WTC11 (cell line): ENCODE results near the gene HTRA1. TPM values are rescaled to one million over a fixed set of nuclear protein-coding genes. Genes with fewer than 3 reads are reported as not detected.

Experiments
- ATAC-seq: fragments of 200-7000 bp; cut with Tn5 transposase; 2 replicates; pipeline ENCODE4 v1.10.0; 2021; ENCODE audit warnings: mild to moderate bottlenecking, moderate library complexity
- CTCF ChIA-PET: fragments of 300-600 bp; sonication (Branson Sonifier 250); formaldehyde crosslinking; loops from one replicate; lab custom pipeline; 2021; ENCODE audit warnings: antibody characterized with exemption; lab: Charles Lee
- POLR2A ChIA-PET: fragments of 350-600 bp; sonication (Branson Sonifier 250); formaldehyde crosslinking; loops from one replicate; lab custom pipeline; 2021; ENCODE audit warnings: antibody characterized with exemption; lab: Charles Lee
- DNase-seq: peaks from one replicate; pipeline ENCODE4 v3.0.0; 2021; ENCODE audit warnings: low spot score
- H3K27ac Mint-ChIP-seq: 2 replicates; pipeline ENCODE4 v1.8.0; 2021; ENCODE audit warnings: mixed read lengths
- H3K27me3 Mint-ChIP-seq: 2 replicates; pipeline ENCODE4 v1.8.0; 2021; ENCODE audit warnings: low read depth, mild to moderate bottlenecking, moderate library complexity, mixed read lengths
- H3K36me3 Mint-ChIP-seq: 2 replicates; pipeline ENCODE4 v1.8.0; 2021; ENCODE audit warnings: mixed read lengths
- H3K4me1 Mint-ChIP-seq: 2 replicates; pipeline ENCODE4 v1.8.0; 2022; ENCODE audit warnings: mixed read lengths
- H3K4me3 Mint-ChIP-seq: 2 replicates; pipeline ENCODE4 v1.8.0; 2021; ENCODE audit warnings: mild to moderate bottlenecking, moderate library complexity, mixed read lengths
- H3K9me3 Mint-ChIP-seq: 2 replicates; pipeline ENCODE4 v1.8.0; 2021; ENCODE audit warnings: mixed read lengths
- ATF3 ChIP-seq: sonication (generic); formaldehyde crosslinking; conservative IDR thresholded peaks from 2 replicates; pipeline ENCODE4 v1.8.1; 2022; ENCODE audit warnings: mild to moderate bottlenecking, missing genetic modification reagents
- CREB1 ChIP-seq: sonication (generic); formaldehyde crosslinking; IDR thresholded peaks from 2 replicates; pipeline ENCODE4 v1.8.0; 2023; ENCODE audit warnings: mild to moderate bottlenecking, missing genetic modification reagents
- E2F5 ChIP-seq: sonication (generic); formaldehyde crosslinking; IDR thresholded peaks from 2 replicates; pipeline ENCODE4 v1.8.1; 2022; ENCODE audit warnings: mild to moderate bottlenecking, moderate library complexity, missing genetic modification reagents
- ETV6 ChIP-seq: sonication (generic); formaldehyde crosslinking; IDR thresholded peaks from 2 replicates; pipeline ENCODE4 v1.8.1; 2022; ENCODE audit warnings: mild to moderate bottlenecking, missing genetic modification reagents
- FOXK1 ChIP-seq: sonication (generic); formaldehyde crosslinking; IDR thresholded peaks from 2 replicates; pipeline ENCODE4 v1.8.0; 2022; ENCODE audit warnings: mild to moderate bottlenecking, moderate library complexity, missing genetic modification reagents
- GABPB1 ChIP-seq: sonication (generic); formaldehyde crosslinking; IDR thresholded peaks from 2 replicates; pipeline ENCODE4 v1.8.1; 2023; ENCODE audit warnings: mild to moderate bottlenecking, missing genetic modification reagents
- GTF2I ChIP-seq: fragments of 250-450 bp; sonication (Bioruptor Pico); conservative IDR thresholded peaks from 2 replicates; pipeline ENCODE4 v1.4.0; 2021; ENCODE audit warnings: mild to moderate bottlenecking
- HMGA2 ChIP-seq: fragments of 250-450 bp; sonication (Bioruptor Pico); IDR thresholded peaks from 2 replicates; pipeline ENCODE4 v1.4.0; 2021; ENCODE audit warnings: mild to moderate bottlenecking, moderate library complexity
- IRF1 ChIP-seq: sonication (generic); formaldehyde crosslinking; IDR thresholded peaks from 2 replicates; pipeline ENCODE4 v1.8.0; 2023; ENCODE audit warnings: missing genetic modification reagents
- NFYB ChIP-seq: sonication (generic); formaldehyde crosslinking; conservative IDR thresholded peaks from 2 replicates; pipeline ENCODE4 v1.8.0; 2022; ENCODE audit warnings: low read depth, missing genetic modification reagents
- NR3C1 ChIP-seq: sonication (generic); formaldehyde crosslinking; conservative IDR thresholded peaks from 2 replicates; pipeline ENCODE4 v1.8.1; 2023; ENCODE audit warnings: low read depth, mild to moderate bottlenecking, missing genetic modification reagents
- OVOL2 ChIP-seq: fragments of 250-450 bp; sonication (Bioruptor Pico); IDR thresholded peaks from 2 replicates; pipeline ENCODE4 v1.9.0; 2021; ENCODE audit warnings: mild to moderate bottlenecking, borderline replicate concordance
- SMAD3 ChIP-seq: sonication (generic); formaldehyde crosslinking; IDR thresholded peaks from 2 replicates; pipeline ENCODE4 v1.8.0; 2022; ENCODE audit warnings: missing genetic modification reagents, mild to moderate bottlenecking, borderline replicate concordance
- ZNF232 ChIP-seq: sonication (generic); formaldehyde crosslinking; IDR thresholded peaks from 2 replicates; pipeline ENCODE4 v1.8.0; 2022; ENCODE audit warnings: mild to moderate bottlenecking, missing genetic modification reagents
- ZNF423 ChIP-seq: fragments of 250-450 bp; sonication (Bioruptor Pico); IDR thresholded peaks from 2 replicates; pipeline ENCODE4 v2.1.2; 2022; ENCODE audit warnings: mild to moderate bottlenecking, moderate library complexity
- total RNA-seq: library from RNA; stranded (reverse); gene quantifications from 3 replicates; pipeline ENCODE4 v1.2.3, GENCODE V29; 2021
- TF ChIP-seq, protein P1 (sequence below): fragments of 250-450 bp; sonication (Bioruptor Pico); IDR thresholded peaks from 2 replicates; pipeline ENCODE4 v1.8.0; 2021; ENCODE audit warnings: mild to moderate bottlenecking
- TF ChIP-seq, protein P2 (sequence below): sonication (generic); formaldehyde crosslinking; IDR thresholded peaks from 2 replicates; pipeline ENCODE4 v1.8.1; 2022; ENCODE audit warnings: low read depth, mild to moderate bottlenecking, moderate library complexity, missing genetic modification reagents, borderline replicate concordance
- TF ChIP-seq, protein P3 (sequence below): sonication (generic); formaldehyde crosslinking; IDR thresholded peaks from 2 replicates; pipeline ENCODE4 v1.8.1; 2023; ENCODE audit warnings: mild to moderate bottlenecking, moderate library complexity, missing genetic modification reagents
- TF ChIP-seq, protein P4 (sequence below): sonication (generic); formaldehyde crosslinking; IDR thresholded peaks from 2 replicates; pipeline ENCODE4 v1.8.1; 2023; ENCODE audit warnings: mild to moderate bottlenecking, missing genetic modification reagents
- TF ChIP-seq, protein P5 (sequence below): sonication (generic); formaldehyde crosslinking; IDR thresholded peaks from 2 replicates; pipeline ENCODE4 v1.8.1; 2023; ENCODE audit warnings: mild to moderate bottlenecking, missing genetic modification reagents, moderate library complexity
- TF ChIP-seq, protein P6 (sequence below): sonication (generic); formaldehyde crosslinking; IDR thresholded peaks from 2 replicates; pipeline ENCODE4 v1.8.1; 2023; ENCODE audit warnings: mild to moderate bottlenecking, missing genetic modification reagents, borderline replicate concordance

The HTRA1 gene
- total RNA-seq, 1 experiment from 2014 or later: 18.3 TPM

GRCh38 chr10:122424059-122424458 lies 37.3 kb upstream of the HTRA1 start (continued):
- TF ChIP-seq FOXK1 (CRISPR knock-in tag): no peak
- TF ChIP-seq HMGA2 (CRISPR knock-in tag): no peak
- no peak for TF ChIP-seq IRF1 (CRISPR knock-in tag)
- TF ChIP-seq ZNF423: no peak
- TF ChIP-seq, protein P1, sequence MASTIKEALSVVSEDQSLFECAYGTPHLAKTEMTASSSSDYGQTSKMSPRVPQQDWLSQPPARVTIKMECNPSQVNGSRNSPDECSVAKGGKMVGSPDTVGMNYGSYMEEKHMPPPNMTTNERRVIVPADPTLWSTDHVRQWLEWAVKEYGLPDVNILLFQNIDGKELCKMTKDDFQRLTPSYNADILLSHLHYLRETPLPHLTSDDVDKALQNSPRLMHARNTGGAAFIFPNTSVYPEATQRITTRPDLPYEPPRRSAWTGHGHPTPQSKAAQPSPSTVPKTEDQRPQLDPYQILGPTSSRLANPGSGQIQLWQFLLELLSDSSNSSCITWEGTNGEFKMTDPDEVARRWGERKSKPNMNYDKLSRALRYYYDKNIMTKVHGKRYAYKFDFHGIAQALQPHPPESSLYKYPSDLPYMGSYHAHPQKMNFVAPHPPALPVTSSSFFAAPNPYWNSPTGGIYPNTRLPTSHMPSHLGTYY (CRISPR knock-in tag): no peak
- no peak for TF ChIP-seq GTF2I (CRISPR knock-in tag)
- no peak for TF ChIP-seq ETV6 (CRISPR knock-in tag)
- TF ChIP-seq E2F5 (CRISPR knock-in tag): no peak
- no peak for TF ChIP-seq NR3C1 (CRISPR knock-in tag)
- TF ChIP-seq, protein P2, sequence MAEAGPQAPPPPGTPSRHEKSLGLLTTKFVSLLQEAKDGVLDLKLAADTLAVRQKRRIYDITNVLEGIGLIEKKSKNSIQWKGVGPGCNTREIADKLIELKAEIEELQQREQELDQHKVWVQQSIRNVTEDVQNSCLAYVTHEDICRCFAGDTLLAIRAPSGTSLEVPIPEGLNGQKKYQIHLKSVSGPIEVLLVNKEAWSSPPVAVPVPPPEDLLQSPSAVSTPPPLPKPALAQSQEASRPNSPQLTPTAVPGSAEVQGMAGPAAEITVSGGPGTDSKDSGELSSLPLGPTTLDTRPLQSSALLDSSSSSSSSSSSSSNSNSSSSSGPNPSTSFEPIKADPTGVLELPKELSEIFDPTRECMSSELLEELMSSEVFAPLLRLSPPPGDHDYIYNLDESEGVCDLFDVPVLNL (CRISPR knock-in tag): no peak
- no peak for TF ChIP-seq ATF3 (CRISPR knock-in tag)

DNA sequence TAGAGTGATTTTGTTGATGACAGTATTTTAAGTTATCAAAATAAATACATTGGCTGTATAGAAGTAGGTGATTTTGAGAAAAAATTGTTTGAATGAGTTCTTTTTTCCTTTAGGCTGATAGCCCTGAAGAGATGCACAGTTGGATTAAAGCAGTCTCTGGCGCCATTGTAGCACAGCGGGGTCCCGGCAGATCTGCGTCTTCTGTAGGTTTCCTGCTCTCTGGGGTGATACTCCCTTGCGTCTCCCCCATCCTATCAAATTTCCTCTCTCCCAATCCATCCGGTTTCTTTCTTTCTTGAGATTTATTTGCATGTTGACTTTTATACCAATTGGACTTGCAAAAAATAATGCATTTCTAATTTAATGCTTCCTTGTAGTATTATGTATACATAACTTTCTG lies 34.5 kb upstream of the HTRA1 start:
- ChIA-PET POLR2A (no interaction called here), CTCF (no interaction called here)
- peak; percentile 44; the same call in 1 of the 2 replicates for ATAC-seq
- H3K27me3 Mint-ChIP-seq: no peaks in the 10 kb centered on the region
- no peaks in the 10 kb centered on the region for H3K9me3 Mint-ChIP-seq
- H3K27ac Mint-ChIP-seq: peak overlapping the region; percentile 34; the same call in 1 of the 2 replicates
- peaks cover 26% of the 10 kb centered on the region for H3K36me3 Mint-ChIP-seq
- TF ChIP-seq SMAD3 (CRISPR knock-in tag): no peak
- no peak for TF ChIP-seq NFYB (CRISPR knock-in tag)
- TF ChIP-seq OVOL2 (CRISPR knock-in tag): no peak
- TF ChIP-seq CREB1: no peak
- no peak for TF ChIP-seq GABPB1 (CRISPR knock-in tag)
- no peak for TF ChIP-seq ZNF232 (CRISPR knock-in tag)
- TF ChIP-seq, protein P3, sequence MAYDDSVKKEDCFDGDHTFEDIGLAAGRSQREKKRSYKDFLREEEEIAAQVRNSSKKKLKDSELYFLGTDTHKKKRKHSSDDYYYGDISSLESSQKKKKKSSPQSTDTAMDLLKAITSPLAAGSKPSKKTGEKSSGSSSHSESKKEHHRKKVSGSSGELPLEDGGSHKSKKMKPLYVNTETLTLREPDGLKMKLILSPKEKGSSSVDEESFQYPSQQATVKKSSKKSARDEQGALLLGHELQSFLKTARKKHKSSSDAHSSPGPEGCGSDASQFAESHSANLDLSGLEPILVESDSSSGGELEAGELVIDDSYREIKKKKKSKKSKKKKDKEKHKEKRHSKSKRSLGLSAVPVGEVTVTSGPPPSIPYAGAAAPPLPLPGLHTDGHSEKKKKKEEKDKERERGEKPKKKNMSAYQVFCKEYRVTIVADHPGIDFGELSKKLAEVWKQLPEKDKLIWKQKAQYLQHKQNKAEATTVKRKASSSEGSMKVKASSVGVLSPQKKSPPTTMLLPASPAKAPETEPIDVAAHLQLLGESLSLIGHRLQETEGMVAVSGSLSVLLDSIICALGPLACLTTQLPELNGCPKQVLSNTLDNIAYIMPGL (CRISPR knock-in tag): no peak
- H3K4me3 Mint-ChIP-seq: no peak overlapping the region
- H3K4me1 Mint-ChIP-seq: peaks cover 6% of the 10 kb centered on the region
- no peak for DNase-seq

- H3K27me3 Mint-ChIP-seq: no peaks in the 10 kb centered on the region
- no peak overlapping the region for H3K4me3 Mint-ChIP-seq
- peaks cover 6% of the 10 kb centered on the region for H3K4me1 Mint-ChIP-seq
- TF ChIP-seq IRF1 (CRISPR knock-in tag): no peak
- TF ChIP-seq, protein P4, sequence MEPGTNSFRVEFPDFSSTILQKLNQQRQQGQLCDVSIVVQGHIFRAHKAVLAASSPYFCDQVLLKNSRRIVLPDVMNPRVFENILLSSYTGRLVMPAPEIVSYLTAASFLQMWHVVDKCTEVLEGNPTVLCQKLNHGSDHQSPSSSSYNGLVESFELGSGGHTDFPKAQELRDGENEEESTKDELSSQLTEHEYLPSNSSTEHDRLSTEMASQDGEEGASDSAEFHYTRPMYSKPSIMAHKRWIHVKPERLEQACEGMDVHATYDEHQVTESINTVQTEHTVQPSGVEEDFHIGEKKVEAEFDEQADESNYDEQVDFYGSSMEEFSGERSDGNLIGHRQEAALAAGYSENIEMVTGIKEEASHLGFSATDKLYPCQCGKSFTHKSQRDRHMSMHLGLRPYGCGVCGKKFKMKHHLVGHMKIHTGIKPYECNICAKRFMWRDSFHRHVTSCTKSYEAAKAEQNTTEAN (CRISPR knock-in tag): no peak
- TF ChIP-seq, protein P5, sequence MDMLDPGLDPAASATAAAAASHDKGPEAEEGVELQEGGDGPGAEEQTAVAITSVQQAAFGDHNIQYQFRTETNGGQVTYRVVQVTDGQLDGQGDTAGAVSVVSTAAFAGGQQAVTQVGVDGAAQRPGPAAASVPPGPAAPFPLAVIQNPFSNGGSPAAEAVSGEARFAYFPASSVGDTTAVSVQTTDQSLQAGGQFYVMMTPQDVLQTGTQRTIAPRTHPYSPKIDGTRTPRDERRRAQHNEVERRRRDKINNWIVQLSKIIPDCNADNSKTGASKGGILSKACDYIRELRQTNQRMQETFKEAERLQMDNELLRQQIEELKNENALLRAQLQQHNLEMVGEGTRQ (CRISPR knock-in tag): no peak
- TF ChIP-seq, protein P6, sequence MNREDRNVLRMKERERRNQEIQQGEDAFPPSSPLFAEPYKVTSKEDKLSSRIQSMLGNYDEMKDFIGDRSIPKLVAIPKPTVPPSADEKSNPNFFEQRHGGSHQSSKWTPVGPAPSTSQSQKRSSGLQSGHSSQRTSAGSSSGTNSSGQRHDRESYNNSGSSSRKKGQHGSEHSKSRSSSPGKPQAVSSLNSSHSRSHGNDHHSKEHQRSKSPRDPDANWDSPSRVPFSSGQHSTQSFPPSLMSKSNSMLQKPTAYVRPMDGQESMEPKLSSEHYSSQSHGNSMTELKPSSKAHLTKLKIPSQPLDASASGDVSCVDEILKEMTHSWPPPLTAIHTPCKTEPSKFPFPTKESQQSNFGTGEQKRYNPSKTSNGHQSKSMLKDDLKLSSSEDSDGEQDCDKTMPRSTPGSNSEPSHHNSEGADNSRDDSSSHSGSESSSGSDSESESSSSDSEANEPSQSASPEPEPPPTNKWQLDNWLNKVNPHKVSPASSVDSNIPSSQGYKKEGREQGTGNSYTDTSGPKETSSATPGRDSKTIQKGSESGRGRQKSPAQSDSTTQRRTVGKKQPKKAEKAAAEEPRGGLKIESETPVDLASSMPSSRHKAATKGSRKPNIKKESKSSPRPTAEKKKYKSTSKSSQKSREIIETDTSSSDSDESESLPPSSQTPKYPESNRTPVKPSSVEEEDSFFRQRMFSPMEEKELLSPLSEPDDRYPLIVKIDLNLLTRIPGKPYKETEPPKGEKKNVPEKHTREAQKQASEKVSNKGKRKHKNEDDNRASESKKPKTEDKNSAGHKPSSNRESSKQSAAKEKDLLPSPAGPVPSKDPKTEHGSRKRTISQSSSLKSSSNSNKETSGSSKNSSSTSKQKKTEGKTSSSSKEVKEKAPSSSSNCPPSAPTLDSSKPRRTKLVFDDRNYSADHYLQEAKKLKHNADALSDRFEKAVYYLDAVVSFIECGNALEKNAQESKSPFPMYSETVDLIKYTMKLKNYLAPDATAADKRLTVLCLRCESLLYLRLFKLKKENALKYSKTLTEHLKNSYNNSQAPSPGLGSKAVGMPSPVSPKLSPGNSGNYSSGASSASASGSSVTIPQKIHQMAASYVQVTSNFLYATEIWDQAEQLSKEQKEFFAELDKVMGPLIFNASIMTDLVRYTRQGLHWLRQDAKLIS (CRISPR knock-in tag): no peak
Observed at GRCh38 chr10:122427280-122427679, 34.1 kb upstream of the HTRA1 start.

More at GRCh38 chr10:122427280-122427679, 34.1 kb upstream of the HTRA1 start:
- DNase-seq (no peak), ATAC-seq (no peak)
- Mint-ChIP-seq H3K9me3 (no peaks in the 10 kb centered on the region), H3K36me3 (peaks cover 25% of the 10 kb centered on the region), H3K27ac (peak overlapping the region; percentile 34; the same call in 1 of the 2 replicates)
- POLR2A ChIA-PET: no interaction called here
- CTCF ChIA-PET: no interaction called here
